K562 (cell line): ENCODE measurements around the gene DAB2IP. TPM values are rescaled to one million over a fixed set of nuclear protein-coding genes. Genes with fewer than 3 reads are reported as not detected.

Experiments
- ATAC-seq: fragments of 200-7000 bp; cut with Tn5 transposase; 3 replicates; pipeline ENCODE4 v1.9.1; 2020; ENCODE audit warnings: moderate library complexity
- BruUV-seq: library from RNA; stranded (reverse); fragments of 400-500 nt; replicated peaks from 2 replicates; lab custom pipeline; 2021; lab: Mats Ljungman, UMichigan
- CTCF ChIA-PET: fragments of 300-600 bp; formaldehyde crosslinking; extraction: SDS; loops from one replicate; lab custom pipeline; 2021; ENCODE audit warnings: low intra/inter-chr PET ratio; lab: Yijun Ruan, JAX
- POLR2A ChIA-PET: fragments of 300-600, 350-650 bp; sonication (Branson Sonifier 250); formaldehyde crosslinking; extraction: SDS; loops from one replicate; lab custom pipeline; 2021; ENCODE audit warnings: antibody characterized with exemption, inconsistent platforms; lab: Yijun Ruan, JAX
- DNase-seq, 4 experiments: peaks; one replicate each; pipeline versions ENCODE4 v3.0.0 to v3.0.0-alpha.2; 2011 to 2018; ENCODE audit warnings: low spot score in 3 of 4, mixed read lengths in 3 of 4; ENCODE audit errors: extremely low read depth in 1 of 4
- FAIRE-seq: peaks from 2 replicates; lab custom pipeline; 2011; peaks lifted over from hg19 to GRCh38; lab: Jason Lieb, UNC
- H2AFZ ChIP-seq: 2 replicates; pipeline ENCODE4 v1.6.0; 2011; ENCODE audit warnings: low read depth, low read length, control low read depth, inconsistent platforms
- H3K27ac ChIP-seq: fragments of 200-600 bp; 3 replicates; pipeline ENCODE4 v1.8.0; 2011; ENCODE audit warnings: low read depth, mild to moderate bottlenecking, control low read depth, inconsistent platforms, low read length, moderate library complexity, mixed read lengths; ENCODE audit errors: extremely low read depth
- H3K27me3 ChIP-seq, 2 experiments: fragments of 300-600 bp in 1 of 2; 2 replicates in 1 of 2; 3 replicates in 1 of 2; pipeline versions ENCODE4 v1.6.0 to v1.8.0; 2011; ENCODE audit warnings: inconsistent platforms in 2 of 2, low read length in 2 of 2, mild to moderate bottlenecking in 1 of 2, mixed read lengths in 1 of 2, moderate library complexity in 1 of 2; ENCODE audit not compliant: control insufficient read depth in 2 of 2, insufficient read depth in 2 of 2
- H3K36me3 ChIP-seq: fragments of 300-600 bp; 3 replicates; pipeline ENCODE4 v1.8.0; 2011; ENCODE audit warnings: mild to moderate bottlenecking, low read length, inconsistent platforms; ENCODE audit not compliant: control insufficient read depth, insufficient read depth
- H3K4me1 ChIP-seq, 2 experiments: fragments of 200-600 bp in 1 of 2; replicated peaks in 1 of 2; 2 replicates in 1 of 2; 3 replicates in 1 of 2; pipeline versions ENCODE4 v1.5.1 to v1.8.0; 2011; ENCODE audit warnings: inconsistent platforms in 2 of 2, low read length in 2 of 2, mild to moderate bottlenecking in 1 of 2, mixed read lengths in 1 of 2, moderate library complexity in 1 of 2; ENCODE audit not compliant: control insufficient read depth in 2 of 2, insufficient read depth in 2 of 2
- H3K4me2 ChIP-seq: 2 replicates; pipeline ENCODE4 v1.6.1; 2011; ENCODE audit warnings: low read length, control low read depth, inconsistent platforms, mixed read lengths; ENCODE audit not compliant: insufficient read depth
- H3K4me3 ChIP-seq: fragments of 200-600 bp; sonication (generic), shearing (Covaris generic); 2 replicates; pipeline ENCODE4 v1.5.1; 2016; ENCODE audit warnings: control low read depth, inconsistent platforms
- H3K79me2 ChIP-seq: fragments of 200-600 bp; 3 replicates; pipeline ENCODE4 v1.8.0; 2011; ENCODE audit warnings: low read length, inconsistent platforms; ENCODE audit not compliant: control insufficient read depth, insufficient read depth
- H3K9ac ChIP-seq, 2 experiments: 2 replicates each; pipeline versions ENCODE4 v1.6.0 to v1.6.1; 2011; ENCODE audit warnings: low read depth in 2 of 2, low read length in 2 of 2, control low read depth in 1 of 2, inconsistent platforms in 1 of 2, mild to moderate bottlenecking in 1 of 2, mixed read lengths in 1 of 2; ENCODE audit not compliant: insufficient read depth in 1 of 2
- H3K9me1 ChIP-seq: one replicate; pipeline ENCODE4 v1.6.0; 2011; ENCODE audit warnings: inconsistent platforms, mild to moderate bottlenecking, low read length, moderate library complexity; ENCODE audit not compliant: control insufficient read depth, insufficient read depth
- H3K9me3 ChIP-seq: replicated peaks from 2 replicates; pipeline ENCODE4 v1.5.1; 2011; ENCODE audit warnings: low read depth, low read length, inconsistent platforms; ENCODE audit not compliant: control insufficient read depth, insufficient read depth
- H4K20me1 ChIP-seq: replicated peaks from 2 replicates; pipeline ENCODE4 v1.6.1; 2011; ENCODE audit warnings: low read length, inconsistent platforms, mixed read lengths; ENCODE audit not compliant: control insufficient read depth, insufficient read depth
- ARID3A ChIP-seq: IDR thresholded peaks from 2 replicates; pipeline ENCODE4 v1.6.1; 2012; ENCODE audit warnings: low read depth, low read length, improper control_type of control experiment, borderline replicate concordance
- FOXA1 ChIP-seq: fragments of 450-650 bp; IDR thresholded peaks from 2 replicates; pipeline ENCODE4 v1.6.1; 2016; ENCODE audit warnings: mild to moderate bottlenecking, borderline replicate concordance
- GABPA ChIP-seq: fragments of 200-800 bp; sonication (Bioruptor generic); conservative IDR thresholded peaks from 2 replicates; pipeline ENCODE4 v1.6.1; 2016; ENCODE audit warnings: low read depth, missing genetic modification characterization, missing compliant biosample characterization
- HBP1 ChIP-seq: fragments of 450-650 bp; formaldehyde crosslinking; IDR thresholded peaks from 2 replicates; pipeline ENCODE4 v1.4.0; 2022; ENCODE audit warnings: missing genetic modification characterization
- KDM1A ChIP-seq, 2 experiments: fragments of 450-650 bp; IDR thresholded peaks; 2 replicates each; pipeline ENCODE4 v1.6.1; 2016; ENCODE audit warnings: mild to moderate bottlenecking in 2 of 2
- MLX ChIP-seq, 2 experiments: fragments of 450-650 bp in 1 of 2; sonication (generic) in 1 of 2; formaldehyde crosslinking; conservative IDR thresholded peaks; 2 replicates each; pipeline versions ENCODE4 v1.4.0 to v1.8.1; 2020 to 2022; ENCODE audit warnings: mild to moderate bottlenecking in 1 of 2, missing genetic modification reagents in 1 of 2
- NR0B1 ChIP-seq: fragments of 450-650 bp; IDR thresholded peaks from one replicate; pipeline ENCODE4 v1.6.1; 2018; ENCODE audit warnings: mild to moderate bottlenecking, moderate library complexity; ENCODE audit not compliant: partially characterized antibody
- RUNX1 ChIP-seq: sonication (generic); IDR thresholded peaks from 2 replicates; pipeline ENCODE4 v1.6.1; 2016; ENCODE audit warnings: antibody characterized with exemption, low read depth
- ZNF197 ChIP-seq: fragments of 200-800 bp; sonication (Bioruptor generic); IDR thresholded peaks from 2 replicates; pipeline ENCODE4 v1.6.1; 2016; ENCODE audit warnings: low read depth, missing genetic modification characterization, missing compliant biosample characterization
- ZNF280A ChIP-seq: fragments of 450-650 bp; IDR thresholded peaks from 2 replicates; pipeline ENCODE4 v1.6.1; 2018; ENCODE audit warnings: mild to moderate bottlenecking, low read depth; ENCODE audit not compliant: partially characterized antibody
- ZNF75A ChIP-seq: fragments of 450-650 bp; formaldehyde crosslinking; IDR thresholded peaks from 2 replicates; pipeline ENCODE4 v1.4.0; 2020; ENCODE audit warnings: mild to moderate bottlenecking
- WGBS: fragments of 100-300 bp; shearing (Covaris generic); methylation state at CpG from one replicate; pipeline ENCODE4 v1.1.6; 2016; ENCODE audit warnings: low coverage, mixed read lengths; ENCODE audit not compliant: insufficient coverage; ENCODE audit errors: missing lambda C conversion rate; 5-methylcytosine and 5-hydroxymethylcytosine counted together
- in situ Hi-C: fragments of 300-500 bp; cut with MboI; formaldehyde crosslinking; loops from 4 replicates; pipeline ENCODE4 v1.15.0; 2018; ENCODE audit warnings: inconsistent platforms, mixed read lengths
- intact Hi-C: fragments of 100-400 bp; cut with micrococcal nuclease; formaldehyde crosslinking; loops from 2 replicates; pipeline ENCODE4 v1.14.2; 2022
- polyA plus RNA-seq, 8 experiments: library from polyadenylated mRNA; depleted of rRNA in 4 of 8; stranded (reverse) in 5 of 8; unstranded in 3 of 8; fragments of >200 nt; fragmentation: Nextera tagmentation in 2 of 8; fragmentation: Illumina TruSeq in 1 of 8; extraction: Ambion mirVana in 2 of 8; extraction: Trizol in 1 of 8; gene quantifications; 2 replicates each; pipeline versions ENCODE4 v1.2.1 to v1.2.3, GENCODE V29; 2011 to 2014; ENCODE audit warnings: inconsistent platforms in 1 of 8, missing spikeins in 1 of 8
- total RNA-seq, 7 experiments: library from RNA; depleted of rRNA in 6 of 7; stranded (reverse); fragments of >200 nt in 6 of 7; fragmentation: Illumina TruSeq in 2 of 7; extraction: Trizol in 2 of 7; gene quantifications; 2 replicates each; pipeline versions ENCODE4 v1.2.1 to v1.2.3, GENCODE V29; 2011 to 2021; ENCODE audit warnings: low replicate concordance in 1 of 7

Gene DAB2IP
- total and polyA plus RNA-seq, 9 of the 15 experiments (the other 6 are each of a cell fraction or from before 2014, with no cell fraction given), result 0.04 to 0.31 (median 0.08) TPM; not detected in 5

- no peaks in the 10 kb centered on the region for H3K4me1 ChIP-seq
- no peaks in the 10 kb centered on the region for H3K9me3 ChIP-seq
- ChIA-PET POLR2A (no interaction called here), CTCF (no interaction called here)
- no peak overlapping the region for H3K4me3 ChIP-seq
- ATAC-seq (no peak), DNase-seq (no peak), FAIRE-seq (no peak)
- H2AFZ ChIP-seq, result no peak overlapping the region
- TF ChIP-seq FOXA1, result no peak
- no peak for TF ChIP-seq ARID3A
- no peak for TF ChIP-seq ZNF75A (CRISPR knock-in tag)
- TF ChIP-seq ZNF280A, result no peak
- TF ChIP-seq RUNX1, result no peak
- no peak for TF ChIP-seq KDM1A (IDR thresholded peaks at IDR 0.05)
- no peak for TF ChIP-seq ZNF197 (CRISPR knock-in tag)
- TF ChIP-seq HBP1 (CRISPR knock-in tag), result no peak
- no peak for TF ChIP-seq GABPA (tag)
- no peak for TF ChIP-seq MLX (CRISPR knock-in tag; conservative IDR thresholded peaks at IDR 0.05)
- no peak for TF ChIP-seq NR0B1
- BruUV-seq, result no TSS peak
- no peaks in the 10 kb centered on the region; the same call in 1 of the 2 replicates for H4K20me1 ChIP-seq
- H3K36me3 ChIP-seq, result no peaks in the 10 kb centered on the region
- intact Hi-C loops, result no loop called here
- 1% methylated on average over 14 of the region's 15 CpGs for WGBS
- in situ Hi-C loops, result no loop called here
- H3K27me3 ChIP-seq, result peaks cover 5 to 50% of the 10 kb centered on the region in 2 experiments
- no peak overlapping the region; a peak in 1 of 4 replicates for H3K9ac ChIP-seq
- no peak overlapping the region for H3K4me2 ChIP-seq
- no peaks in the 10 kb centered on the region for H3K79me2 ChIP-seq
- H3K27ac ChIP-seq, result no peak overlapping the region
- no peaks in the 10 kb centered on the region for H3K9me1 ChIP-seq
These were observed 158.1 kb downstream of the DAB2IP start for GRCh38 chr9:121809356-121810050.
